ENCODE results near the gene RPS6KA2. TPM values are rescaled to one million over a fixed set of nuclear protein-coding genes. Genes with fewer than 3 reads are reported as not detected.

Gene RPS6KA2
- total RNA-seq, 2 donors from 2014 or later, result 7.8 to 13.6 TPM

- Histone ChIP-seq H3K4me1 (no peaks in the 10 kb centered on the region), H3K36me3 (no peaks in the 10 kb centered on the region), H3K27ac (no peak overlapping the region), H3K27me3 (no peaks in the 10 kb centered on the region), H3K4me3 (no peak overlapping the region), H3K9me3 (no peaks in the 10 kb centered on the region), H3K9ac (ENCODE audit: low read depth in 2 of 2, low read length in 2 of 2) (no peak overlapping the region)
- no peak for TF ChIP-seq CTCF (IDR thresholded peaks at IDR 0.05)
- DNase-seq, result no peak
- intact Hi-C loops (cut with DNase I), result no loop called here
Observed at GRCh38 chr6:166417285-166417691, 209.8 kb downstream of the RPS6KA2 start.

DNA sequence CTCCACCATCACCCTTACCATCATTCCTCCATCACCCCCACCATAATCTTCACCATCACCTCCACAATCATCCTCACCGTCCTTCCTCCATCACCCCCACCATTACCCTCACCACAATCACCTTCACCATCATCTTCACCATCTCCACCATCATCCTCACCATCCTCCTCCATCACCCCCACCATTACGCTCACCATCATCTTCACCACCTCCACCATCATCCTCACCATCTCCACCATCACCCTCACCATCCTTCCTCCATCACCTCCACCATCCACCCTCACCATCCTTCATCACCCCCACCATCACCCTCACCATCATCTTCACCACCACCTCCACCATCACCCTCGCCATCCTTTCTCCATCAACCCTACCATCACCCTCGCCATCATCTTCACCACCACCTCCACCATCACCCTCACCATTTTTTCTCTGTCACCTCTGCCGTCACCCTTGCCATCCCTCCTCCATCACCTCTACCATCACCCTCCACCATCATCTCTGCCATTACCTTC is 211.2 kb downstream of the RPS6KA2 start:
- Histone ChIP-seq H3K9me3 (no peaks in the 10 kb centered on the region), H3K4me1 (no peaks in the 10 kb centered on the region), H3K27me3 (no peaks in the 10 kb centered on the region), H3K9ac (ENCODE audit: low read depth in 2 of 2, low read length in 2 of 2) (no peak overlapping the region), H3K27ac (no peak overlapping the region), H3K4me3 (no peak overlapping the region), H3K36me3 (no peaks in the 10 kb centered on the region)
- no peak for TF ChIP-seq CTCF (IDR thresholded peaks at IDR 0.05)
- no peak for DNase-seq
- intact Hi-C loops (cut with DNase I), result no loop called here

GRCh38 chr6:166415306-166415705 is 211.7 kb downstream of the RPS6KA2 start:
- no peak overlapping the region for H3K4me3 ChIP-seq
- H3K4me1 ChIP-seq, result no peaks in the 10 kb centered on the region
- TF ChIP-seq CTCF (IDR thresholded peaks at IDR 0.05), result no peak
- no peaks in the 10 kb centered on the region for H3K27me3 ChIP-seq
- no peak overlapping the region for H3K9ac ChIP-seq (ENCODE audit: low read depth in 2 of 2, low read length in 2 of 2)
- H3K27ac ChIP-seq, result no peak overlapping the region
- no peak for DNase-seq
- no peaks in the 10 kb centered on the region for H3K36me3 ChIP-seq
- intact Hi-C loops (cut with DNase I), result no loop called here
- H3K9me3 ChIP-seq, result no peaks in the 10 kb centered on the region

- TF ChIP-seq CTCF (IDR thresholded peaks at IDR 0.05), result no peak
- H3K27me3 ChIP-seq, result no peaks in the 10 kb centered on the region
- no peak overlapping the region for H3K9ac ChIP-seq (ENCODE audit: low read depth in 2 of 2, low read length in 2 of 2)
- no peak overlapping the region for H3K27ac ChIP-seq
- no peak overlapping the region for H3K4me3 ChIP-seq
- intact Hi-C loops (cut with DNase I), result no loop called here
- H3K4me1 ChIP-seq, result no peaks in the 10 kb centered on the region
- H3K36me3 ChIP-seq, result no peaks in the 10 kb centered on the region
- DNase-seq, result no peak
- no peaks in the 10 kb centered on the region for H3K9me3 ChIP-seq
Observed at GRCh38 chr6:166413491-166413951, 213.5 kb downstream of the RPS6KA2 start.

GRCh38 chr6:166412911-166413384 is 214.1 kb downstream of the RPS6KA2 start:
- DNase-seq, result no peak
- H3K4me1 ChIP-seq, result no peaks in the 10 kb centered on the region
- H3K27me3 ChIP-seq, result no peaks in the 10 kb centered on the region
- no peak for TF ChIP-seq CTCF (IDR thresholded peaks at IDR 0.05)
- no peak overlapping the region for H3K4me3 ChIP-seq
- no peak overlapping the region for H3K27ac ChIP-seq
- no peak overlapping the region for H3K9ac ChIP-seq (ENCODE audit: low read depth in 2 of 2, low read length in 2 of 2)
- H3K9me3 ChIP-seq, result no peaks in the 10 kb centered on the region
- intact Hi-C loops (cut with DNase I), result no loop called here
- H3K36me3 ChIP-seq, result no peaks in the 10 kb centered on the region

All from colonic mucosa (tissue), 4 donors.